OCI-LY3 (cell line): ENCODE results near the gene PWWP3B.

ENCODE experiments used
- H2AFZ ChIP-seq: fragments of 200-600, 300-600 bp; shearing (Covaris generic); 2 replicates; pipeline ENCODE4 v1.6.0; 2014; ENCODE audit warnings: antibody characterized with exemption, low read depth, low read length
- H3K27ac ChIP-seq: fragments of 200-600, 300-600 bp; sonication (generic); 2 replicates; pipeline ENCODE4 v1.5.1; 2014; ENCODE audit warnings: mild to moderate bottlenecking, low read length, moderate library complexity, mixed read lengths
- H3K27me3 ChIP-seq: fragments of 200-600, 300-600 bp; sonication (generic); 2 replicates; pipeline ENCODE4 v1.6.1; 2014; ENCODE audit warnings: low read depth, low read length, mixed read lengths
- H3K36me3 ChIP-seq: fragments of 200-600, 300-600 bp; sonication (generic); replicated peaks from 2 replicates; pipeline ENCODE3; 2014; ENCODE audit warnings: low read depth, low read length, mixed read lengths
- H3K4me1 ChIP-seq: fragments of 300-600, 200-600 bp; sonication (generic); 2 replicates; pipeline ENCODE4 v1.6.1; 2014; ENCODE audit warnings: low read length, mixed read lengths
- H3K4me2 ChIP-seq: fragments of 200-600, 300-600 bp; sonication (generic); 2 replicates; pipeline ENCODE4 v1.6.1; 2014; ENCODE audit warnings: low read length, mixed read lengths
- H3K4me3 ChIP-seq: fragments of 300-600, 200-600 bp; sonication (generic); 2 replicates; pipeline ENCODE4 v1.5.1; 2014; ENCODE audit warnings: antibody characterized with exemption, mild to moderate bottlenecking, low read length, moderate library complexity
- H3K79me2 ChIP-seq: fragments of 300-600, 200-600 bp; shearing (Covaris generic); 2 replicates; pipeline ENCODE4 v1.6.1; 2014; ENCODE audit warnings: mild to moderate bottlenecking, low read length, mixed read lengths
- H3K9ac ChIP-seq: fragments of 300-600, 200-600 bp; shearing (Covaris generic); 2 replicates; pipeline ENCODE4 v1.6.0; 2014; ENCODE audit warnings: mild to moderate bottlenecking, low read length, moderate library complexity
- H3K9me3 ChIP-seq: fragments of 200-600, 300-600 bp; shearing (Covaris generic); 2 replicates; pipeline ENCODE4 v1.6.1; 2014; ENCODE audit warnings: low read length, mixed read lengths; ENCODE audit not compliant: insufficient read depth
- H4K20me1 ChIP-seq: fragments of 200-600, 300-600 bp; sonication (generic); 2 replicates; pipeline ENCODE4 v1.6.1; 2016; ENCODE audit warnings: low read length, mixed read lengths; ENCODE audit not compliant: insufficient read depth
- EZH2phosphoT487 ChIP-seq: fragments of 200-600 bp; shearing (Covaris generic); IDR thresholded peaks from 2 replicates; pipeline ENCODE4 v1.6.1; 2018; ENCODE audit warnings: antibody characterized with exemption, mixed run types, low read depth
- TF ChIP-seq, protein P1 (sequence below): fragments of 200-600, 300-600 bp; sonication (generic); IDR thresholded peaks from 2 replicates; pipeline ENCODE4 v1.5.1; 2014; ENCODE audit warnings: antibody characterized with exemption, low read length, low read depth

PWWP3B gene

DNA sequence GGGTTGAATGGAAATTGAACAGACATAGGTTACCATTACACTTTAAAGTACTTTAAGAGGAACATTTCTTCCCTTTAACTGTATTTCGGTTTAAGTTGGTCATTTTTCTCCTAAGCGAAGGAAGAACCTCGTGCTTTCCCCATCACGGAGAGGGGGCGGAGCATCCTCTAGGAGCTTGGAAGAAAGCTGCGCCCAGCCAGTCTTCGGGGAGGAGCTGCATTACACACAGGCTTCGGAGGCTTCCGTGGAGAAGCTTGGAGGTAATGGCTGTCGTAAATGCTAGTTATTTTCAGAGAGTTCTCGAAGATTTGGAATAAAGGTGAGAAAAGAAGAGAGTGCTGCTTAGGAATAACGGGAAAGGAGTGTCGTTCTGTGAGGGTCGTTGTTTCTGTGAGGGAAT, at the start of gene PWWP3B:
PWWP3B (plus strand) TSS at position 199 of the 400 bp plus-strand sequence. CDS start 37,128 bp downstream, outside the sequence.
- no peak within 1 kb of the TSS for H3K9ac ChIP-seq
- no peaks in the 10 kb centered on the region for H3K4me1 ChIP-seq
- no peaks in the 10 kb centered on the region for H3K9me3 ChIP-seq
- H4K20me1 ChIP-seq = no peaks in the 10 kb centered on the region
- TF ChIP-seq EZH2phosphoT487 = no peak
- TF ChIP-seq, protein P1, sequence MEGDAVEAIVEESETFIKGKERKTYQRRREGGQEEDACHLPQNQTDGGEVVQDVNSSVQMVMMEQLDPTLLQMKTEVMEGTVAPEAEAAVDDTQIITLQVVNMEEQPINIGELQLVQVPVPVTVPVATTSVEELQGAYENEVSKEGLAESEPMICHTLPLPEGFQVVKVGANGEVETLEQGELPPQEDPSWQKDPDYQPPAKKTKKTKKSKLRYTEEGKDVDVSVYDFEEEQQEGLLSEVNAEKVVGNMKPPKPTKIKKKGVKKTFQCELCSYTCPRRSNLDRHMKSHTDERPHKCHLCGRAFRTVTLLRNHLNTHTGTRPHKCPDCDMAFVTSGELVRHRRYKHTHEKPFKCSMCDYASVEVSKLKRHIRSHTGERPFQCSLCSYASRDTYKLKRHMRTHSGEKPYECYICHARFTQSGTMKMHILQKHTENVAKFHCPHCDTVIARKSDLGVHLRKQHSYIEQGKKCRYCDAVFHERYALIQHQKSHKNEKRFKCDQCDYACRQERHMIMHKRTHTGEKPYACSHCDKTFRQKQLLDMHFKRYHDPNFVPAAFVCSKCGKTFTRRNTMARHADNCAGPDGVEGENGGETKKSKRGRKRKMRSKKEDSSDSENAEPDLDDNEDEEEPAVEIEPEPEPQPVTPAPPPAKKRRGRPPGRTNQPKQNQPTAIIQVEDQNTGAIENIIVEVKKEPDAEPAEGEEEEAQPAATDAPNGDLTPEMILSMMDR = no peak
- H2AFZ ChIP-seq = no peak within 1 kb of the TSS
- no peak within 1 kb of the TSS for H3K4me3 ChIP-seq
- no peaks in the 10 kb centered on the region for H3K36me3 ChIP-seq
- H3K27ac ChIP-seq = no peak within 1 kb of the TSS
- no peaks in the 10 kb centered on the region for H3K79me2 ChIP-seq
- no peaks in the 10 kb centered on the region for H3K27me3 ChIP-seq
- no peak within 1 kb of the TSS for H3K4me2 ChIP-seq

DNA sequence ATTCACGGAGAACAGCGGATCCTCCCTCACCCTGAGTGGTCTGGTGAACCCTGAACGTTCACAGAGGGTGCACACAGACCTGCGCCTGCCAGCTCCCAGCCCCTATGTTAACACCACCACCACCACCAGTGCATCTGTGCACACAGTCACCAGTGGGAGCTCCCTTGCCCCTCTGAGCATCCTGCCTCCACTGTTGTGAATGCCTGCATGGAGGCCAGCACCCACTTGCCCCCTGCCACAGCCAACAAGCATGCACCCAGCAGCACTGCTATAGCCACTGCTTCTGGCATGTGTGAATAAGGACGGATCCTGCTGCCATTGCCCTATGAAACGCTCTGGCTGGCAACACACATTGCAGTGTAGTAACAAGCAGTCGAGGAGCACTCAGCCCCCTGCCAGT, 29.1 kb upstream of the PWWP3B start:
- Histone ChIP-seq H3K4me1 (no peaks in the 10 kb centered on the region), H3K27me3 (no peaks in the 10 kb centered on the region), H2AFZ (no peak overlapping the region), H3K36me3 (no peaks in the 10 kb centered on the region), H3K9ac (no peak overlapping the region), H3K9me3 (no peaks in the 10 kb centered on the region), H3K4me3 (no peak overlapping the region), H3K4me2 (no peak overlapping the region), H4K20me1 (no peaks in the 10 kb centered on the region), H3K27ac (no peak overlapping the region), H3K79me2 (no peaks in the 10 kb centered on the region)
- TF ChIP-seq, protein P1 = no peak
- no peak for TF ChIP-seq EZH2phosphoT487

DNA sequence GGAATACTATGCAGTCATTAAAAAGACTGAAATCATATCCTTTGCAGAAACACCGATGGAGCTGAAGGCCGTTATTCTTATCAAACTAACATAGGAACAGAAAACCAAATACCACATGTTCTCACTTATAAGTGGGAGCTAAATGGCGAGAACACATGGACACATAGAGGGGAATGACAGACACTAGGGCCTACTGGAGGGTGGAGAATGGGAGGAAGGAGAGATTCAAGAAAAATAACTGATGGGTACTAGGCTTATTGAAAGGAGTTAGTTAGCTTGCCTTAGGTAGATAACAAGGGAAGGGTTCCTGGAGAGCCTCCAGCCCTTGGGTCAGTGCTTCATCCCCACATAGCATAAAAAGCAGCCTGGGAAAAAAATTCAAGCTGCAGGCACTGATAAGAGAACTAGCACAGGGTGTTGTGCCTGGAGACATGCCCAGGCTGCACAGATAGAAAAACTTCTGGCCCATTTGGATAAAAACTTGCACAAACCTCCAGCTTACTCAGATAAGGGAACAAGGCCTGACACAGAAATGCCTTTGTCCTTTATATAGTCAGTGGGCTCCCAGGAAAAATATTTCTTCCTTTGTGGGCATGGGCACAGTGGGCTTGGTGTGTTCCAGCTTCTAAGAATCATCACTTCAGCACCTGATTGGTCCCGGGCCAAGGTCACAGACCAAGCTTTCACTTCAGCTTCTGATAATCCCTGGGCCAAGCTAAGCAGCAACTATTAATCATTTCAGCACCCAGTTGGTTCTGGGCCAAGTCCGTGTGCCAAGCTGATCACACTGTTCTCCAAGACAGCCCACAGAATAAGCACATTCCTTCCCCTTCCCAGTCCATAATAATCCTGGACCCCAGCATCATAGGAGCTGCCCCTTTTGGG, 23.1 kb upstream of the PWWP3B start:
- no peaks in the 10 kb centered on the region for H4K20me1 ChIP-seq
- no peak overlapping the region for H3K4me3 ChIP-seq
- no peaks in the 10 kb centered on the region for H3K36me3 ChIP-seq
- H3K27ac ChIP-seq = no peak overlapping the region
- no peak overlapping the region for H3K9ac ChIP-seq
- H3K27me3 ChIP-seq = no peaks in the 10 kb centered on the region
- H3K4me1 ChIP-seq = no peaks in the 10 kb centered on the region
- H3K4me2 ChIP-seq = no peak overlapping the region
- no peak overlapping the region for H2AFZ ChIP-seq
- H3K9me3 ChIP-seq = no peaks in the 10 kb centered on the region
- H3K79me2 ChIP-seq = no peaks in the 10 kb centered on the region
- TF ChIP-seq, protein P1 = no peak
- TF ChIP-seq EZH2phosphoT487 = no peak

DNA sequence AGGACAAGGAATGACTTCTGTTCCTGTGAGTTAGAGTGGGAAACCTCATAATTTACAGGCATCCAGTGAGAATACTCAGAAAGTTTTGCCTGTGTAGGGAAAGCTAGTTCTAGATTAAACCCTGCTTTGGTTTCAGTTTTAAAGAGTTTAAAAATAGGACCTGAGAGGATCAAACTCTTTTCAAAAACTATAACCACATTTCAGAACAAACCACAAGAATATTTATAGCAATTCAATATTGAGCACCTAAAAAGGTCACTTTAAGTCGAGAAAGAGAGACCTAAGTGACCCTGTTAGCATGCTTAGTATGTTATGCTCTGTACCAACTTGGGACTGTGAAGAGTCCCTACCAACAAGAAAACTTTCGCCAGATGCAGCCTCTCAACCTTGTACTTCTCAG, 17.4 kb upstream of the PWWP3B start:
- Histone ChIP-seq H4K20me1 (no peaks in the 10 kb centered on the region), H3K9ac (no peak overlapping the region), H2AFZ (no peak overlapping the region), H3K4me1 (no peaks in the 10 kb centered on the region), H3K9me3 (no peaks in the 10 kb centered on the region), H3K36me3 (no peaks in the 10 kb centered on the region), H3K4me3 (no peak overlapping the region), H3K27me3 (no peaks in the 10 kb centered on the region), H3K79me2 (no peaks in the 10 kb centered on the region), H3K27ac (no peak overlapping the region), H3K4me2 (no peak overlapping the region)
- TF ChIP-seq EZH2phosphoT487 = no peak
- TF ChIP-seq, protein P1 = no peak
